ENCODE data around the gene CYP26B1.

DNA sequence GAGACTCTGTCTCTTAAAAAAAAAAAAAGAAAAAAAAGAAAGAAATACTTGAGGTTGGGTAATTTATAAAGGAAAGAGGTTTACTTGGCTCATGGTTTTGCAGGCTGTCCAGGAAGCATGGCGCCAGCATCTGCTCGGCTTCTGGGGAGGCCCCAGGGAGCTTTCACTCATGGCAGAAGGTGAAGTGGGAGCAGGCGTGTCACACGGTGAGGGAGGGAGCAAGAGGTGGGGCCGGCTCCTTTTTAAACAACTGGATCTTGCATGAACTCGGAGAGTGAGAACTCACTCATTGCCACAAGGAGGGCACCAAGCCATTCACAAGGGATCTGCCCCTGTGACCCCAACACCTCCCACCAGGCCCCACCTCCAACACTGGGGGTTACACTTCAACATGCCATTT is 30.6 kb downstream of the CYP26B1 start:
- TF ChIP-seq, protein P1, sequence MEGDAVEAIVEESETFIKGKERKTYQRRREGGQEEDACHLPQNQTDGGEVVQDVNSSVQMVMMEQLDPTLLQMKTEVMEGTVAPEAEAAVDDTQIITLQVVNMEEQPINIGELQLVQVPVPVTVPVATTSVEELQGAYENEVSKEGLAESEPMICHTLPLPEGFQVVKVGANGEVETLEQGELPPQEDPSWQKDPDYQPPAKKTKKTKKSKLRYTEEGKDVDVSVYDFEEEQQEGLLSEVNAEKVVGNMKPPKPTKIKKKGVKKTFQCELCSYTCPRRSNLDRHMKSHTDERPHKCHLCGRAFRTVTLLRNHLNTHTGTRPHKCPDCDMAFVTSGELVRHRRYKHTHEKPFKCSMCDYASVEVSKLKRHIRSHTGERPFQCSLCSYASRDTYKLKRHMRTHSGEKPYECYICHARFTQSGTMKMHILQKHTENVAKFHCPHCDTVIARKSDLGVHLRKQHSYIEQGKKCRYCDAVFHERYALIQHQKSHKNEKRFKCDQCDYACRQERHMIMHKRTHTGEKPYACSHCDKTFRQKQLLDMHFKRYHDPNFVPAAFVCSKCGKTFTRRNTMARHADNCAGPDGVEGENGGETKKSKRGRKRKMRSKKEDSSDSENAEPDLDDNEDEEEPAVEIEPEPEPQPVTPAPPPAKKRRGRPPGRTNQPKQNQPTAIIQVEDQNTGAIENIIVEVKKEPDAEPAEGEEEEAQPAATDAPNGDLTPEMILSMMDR (IDR thresholded peaks at IDR 0.05) = no peak
- TF ChIP-seq POLR2A (IDR thresholded peaks at IDR 0.05) = no peak
